SK-N-SH treated with all-trans-retinoic acid at 6 μM for 48 hours (cell line): ENCODE data around the gene VWA5A.

Source experiments
- ARNTL ChIP-seq: fragments of 450-650 bp; formaldehyde crosslinking; IDR thresholded peaks from 2 replicates; pipeline ENCODE4 v1.5.0; 2020; ENCODE audit warnings: low read depth, mild to moderate bottlenecking, moderate library complexity, borderline replicate concordance
- CREB5 ChIP-seq: fragments of 250-450 bp; sonication (Bioruptor Pico); IDR thresholded peaks from 2 replicates; pipeline ENCODE4 v1.5.1; 2020; ENCODE audit warnings: low read depth, mild to moderate bottlenecking, moderate library complexity
- CSDC2 ChIP-seq: fragments of 250-450 bp; sonication (Bioruptor Pico); IDR thresholded peaks from 2 replicates; pipeline ENCODE4 v1.5.0; 2020; ENCODE audit warnings: mild to moderate bottlenecking, moderate library complexity
- ESRRG ChIP-seq: fragments of 250-450 bp; sonication (Bioruptor Pico); IDR thresholded peaks from 2 replicates; pipeline ENCODE4 v1.6.1; 2021; ENCODE audit warnings: mild to moderate bottlenecking
- PATZ1 ChIP-seq: fragments of 250-450 bp; sonication (Bioruptor Pico); IDR thresholded peaks from 2 replicates; pipeline ENCODE4 v1.8.0; 2020; ENCODE audit warnings: mild to moderate bottlenecking, moderate library complexity, borderline replicate concordance
- TOX ChIP-seq: fragments of 250-450 bp; sonication (Bioruptor Pico); IDR thresholded peaks from 2 replicates; pipeline ENCODE4 v1.8.0; 2021; ENCODE audit warnings: mild to moderate bottlenecking, moderate library complexity, borderline replicate concordance
- ZC3H10 ChIP-seq: fragments of 250-450 bp; sonication (Bioruptor Pico); IDR thresholded peaks from 2 replicates; pipeline ENCODE4 v1.5.1; 2021; ENCODE audit warnings: mild to moderate bottlenecking, moderate library complexity
- ZFP30 ChIP-seq: fragments of 450-650 bp; formaldehyde crosslinking; IDR thresholded peaks from 2 replicates; pipeline ENCODE4 v1.5.0; 2022; ENCODE audit warnings: mild to moderate bottlenecking, moderate library complexity
- ZNF70 ChIP-seq: fragments of 450-650 bp; formaldehyde crosslinking; IDR thresholded peaks from 2 replicates; pipeline ENCODE4 v1.5.0; 2020; ENCODE audit warnings: mild to moderate bottlenecking, moderate library complexity

- TF ChIP-seq ZNF70 (no peak), ARNTL (CRISPR knock-in tag) (no peak), ZFP30 (CRISPR knock-in tag) (no peak), ZC3H10 (no peak), PATZ1 (no peak), TOX (CRISPR knock-in tag) (no peak), ESRRG (CRISPR knock-in tag) (no peak), CREB5 (no peak), CSDC2 (CRISPR knock-in tag) (no peak)
Observed at GRCh38 chr11:124120891-124121290, 5.6 kb downstream of the VWA5A start.
